GM12864 (cell line): ENCODE measurements around the gene SLC16A11.
A peak's percentile ranks its signal among the peaks of the same experiment; 100 is the strongest.

ENCODE experiments used
- DNase-seq: peaks from one replicate; pipeline ENCODE4 v3.0.0-alpha.2; 2011; ENCODE audit warnings: low read depth
- H3K4me3 ChIP-seq: 2 replicates; pipeline ENCODE4 v1.5.1; 2011; ENCODE audit warnings: mild to moderate bottlenecking, low read depth, low read length, control low read depth
- TF ChIP-seq, protein P1 (sequence below): IDR thresholded peaks from 2 replicates; pipeline ENCODE4 v1.5.1; 2011; ENCODE audit warnings: low read depth, mild to moderate bottlenecking, moderate library complexity, low read length, control low read depth, inconsistent platforms; ENCODE audit errors: missing control alignments

The SLC16A11 gene

DNA sequence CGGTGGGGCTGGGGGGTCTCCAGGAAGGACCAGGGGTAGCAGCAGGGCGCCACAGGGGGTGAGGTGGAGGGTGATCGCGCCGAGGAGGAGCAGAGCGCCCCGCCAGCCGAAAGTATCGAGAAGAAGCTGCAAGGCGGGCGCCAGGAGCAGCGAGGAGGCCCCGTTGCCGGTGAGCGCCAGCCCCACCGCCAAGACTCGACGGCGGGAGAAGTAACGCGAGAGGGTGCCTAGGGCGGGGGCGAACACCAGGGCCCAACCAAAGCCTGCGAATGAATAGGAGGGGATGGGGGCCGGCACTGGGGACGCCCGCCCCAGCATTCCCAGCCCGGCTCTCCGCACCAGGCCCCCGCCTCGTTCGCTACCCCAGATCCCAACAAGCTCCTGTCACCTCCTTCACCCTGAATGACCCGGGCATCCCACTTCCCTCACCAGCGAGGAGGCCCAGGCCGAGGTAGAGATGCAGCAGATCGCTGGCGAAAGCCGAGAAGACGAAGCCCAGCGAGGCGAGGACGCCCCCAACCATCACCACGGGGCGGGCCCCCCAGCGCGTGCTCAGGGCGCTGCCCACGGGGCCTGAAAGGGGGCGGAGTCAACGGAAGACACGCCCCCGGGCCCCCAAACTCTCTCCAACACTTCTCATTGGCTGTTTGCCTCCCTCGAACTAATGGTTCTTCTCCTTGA, 1.3 kb downstream of the SLC16A11 start:
- TF ChIP-seq, protein P1, sequence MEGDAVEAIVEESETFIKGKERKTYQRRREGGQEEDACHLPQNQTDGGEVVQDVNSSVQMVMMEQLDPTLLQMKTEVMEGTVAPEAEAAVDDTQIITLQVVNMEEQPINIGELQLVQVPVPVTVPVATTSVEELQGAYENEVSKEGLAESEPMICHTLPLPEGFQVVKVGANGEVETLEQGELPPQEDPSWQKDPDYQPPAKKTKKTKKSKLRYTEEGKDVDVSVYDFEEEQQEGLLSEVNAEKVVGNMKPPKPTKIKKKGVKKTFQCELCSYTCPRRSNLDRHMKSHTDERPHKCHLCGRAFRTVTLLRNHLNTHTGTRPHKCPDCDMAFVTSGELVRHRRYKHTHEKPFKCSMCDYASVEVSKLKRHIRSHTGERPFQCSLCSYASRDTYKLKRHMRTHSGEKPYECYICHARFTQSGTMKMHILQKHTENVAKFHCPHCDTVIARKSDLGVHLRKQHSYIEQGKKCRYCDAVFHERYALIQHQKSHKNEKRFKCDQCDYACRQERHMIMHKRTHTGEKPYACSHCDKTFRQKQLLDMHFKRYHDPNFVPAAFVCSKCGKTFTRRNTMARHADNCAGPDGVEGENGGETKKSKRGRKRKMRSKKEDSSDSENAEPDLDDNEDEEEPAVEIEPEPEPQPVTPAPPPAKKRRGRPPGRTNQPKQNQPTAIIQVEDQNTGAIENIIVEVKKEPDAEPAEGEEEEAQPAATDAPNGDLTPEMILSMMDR: no peak
- H3K4me3 ChIP-seq: peak overlapping the region; percentile 30
- DNase-seq: no peak

DNA sequence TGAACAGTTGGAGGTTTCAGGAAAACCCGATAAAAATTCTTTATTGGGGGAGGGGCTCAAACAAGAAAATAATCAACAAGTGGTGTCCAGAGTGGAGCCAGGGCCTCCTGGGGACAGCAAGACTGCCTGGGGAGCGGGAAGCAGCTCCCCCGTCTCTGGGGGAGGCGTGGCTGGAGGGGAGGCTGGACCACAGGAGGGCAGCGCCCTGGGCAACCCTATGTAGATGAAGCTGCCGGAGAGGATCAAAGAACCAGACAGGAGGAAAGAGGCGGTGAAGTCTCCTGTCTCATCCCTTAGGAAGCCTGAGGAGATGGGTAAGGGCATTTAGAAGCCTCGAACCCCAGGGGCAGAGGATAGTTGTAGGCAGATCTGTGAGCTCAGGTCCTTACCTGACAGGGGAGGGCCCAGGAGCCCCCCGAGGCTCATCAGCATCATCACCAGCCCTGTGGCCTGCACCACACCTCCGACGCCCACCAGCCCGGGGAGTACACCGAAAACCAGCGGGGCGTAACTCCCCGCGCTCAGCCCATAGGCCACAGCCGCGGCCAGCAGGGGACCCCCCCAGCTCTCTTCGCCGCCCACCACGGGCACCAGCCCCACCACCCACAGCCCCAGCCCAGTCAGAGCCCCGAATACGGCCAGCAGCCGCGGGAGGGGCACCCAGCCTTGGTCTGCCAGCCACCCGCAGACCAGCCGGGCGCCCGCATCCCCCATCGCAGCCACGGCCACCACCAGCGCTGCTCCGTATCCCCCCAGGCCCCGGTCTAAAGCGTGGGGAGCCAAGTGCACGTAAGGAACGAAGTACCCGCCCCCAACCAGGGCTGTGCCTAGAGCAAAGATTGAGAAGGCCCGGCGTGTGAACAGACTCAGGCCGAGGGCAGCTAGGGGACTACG, 2.0 kb downstream of the SLC16A11 start:
- TF ChIP-seq, protein P1: no peak
- no peak for DNase-seq
- H3K4me3 ChIP-seq: peak overlapping the region; percentile 30

DNA sequence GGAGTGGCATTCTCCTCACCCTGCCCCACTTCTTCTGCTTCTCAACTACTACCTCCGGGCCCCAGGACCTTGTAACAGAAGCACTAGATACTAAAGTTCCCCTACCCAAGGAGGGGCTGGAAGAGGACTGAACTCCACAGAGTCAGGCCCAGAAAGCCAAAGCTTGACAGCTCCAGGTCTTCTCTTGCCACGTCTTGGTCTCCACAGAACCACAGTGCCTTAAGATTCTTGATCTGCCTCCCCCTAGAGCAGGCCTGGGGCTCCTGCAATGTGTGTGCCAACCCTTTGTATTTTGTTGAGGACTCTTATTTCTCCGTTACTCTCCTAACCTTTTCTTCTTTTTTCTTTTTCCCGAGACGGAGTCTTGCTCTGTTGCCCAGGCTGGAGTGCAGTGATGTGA, 4.1 kb downstream of the SLC16A11 start:
- TF ChIP-seq, protein P1: peak; percentile 11
- DNase-seq: no peak

GRCh38 chr17:7038025-7038862, 5.6 kb downstream of the SLC16A11 start:
- H3K4me3 ChIP-seq: no peak overlapping the region
- TF ChIP-seq, protein P1: no peak

More for the DNA sequence above, 4.1 kb downstream of the SLC16A11 start:
- no peak overlapping the region for H3K4me3 ChIP-seq

GRCh38 chr17:7035591-7036368, 8.1 kb downstream of the SLC16A11 start, which contains the start of gene SLC16A13:
Gene SLC16A13 (plus strand): TSS chr17:7036015. CDS start chr17:7036383, 368 bp downstream.
- TF ChIP-seq, protein P1: peak; percentile 1
- H3K4me3 ChIP-seq: peak within 1 kb of the TSS; percentile 70
- DNase-seq: peak; percentile 96

More at GRCh38 chr17:7038025-7038862, 5.6 kb downstream of the SLC16A11 start:
- DNase-seq: no peak
